Measurements from ENCODE around the gene ZDHHC6.

The ZDHHC6 gene

DNA sequence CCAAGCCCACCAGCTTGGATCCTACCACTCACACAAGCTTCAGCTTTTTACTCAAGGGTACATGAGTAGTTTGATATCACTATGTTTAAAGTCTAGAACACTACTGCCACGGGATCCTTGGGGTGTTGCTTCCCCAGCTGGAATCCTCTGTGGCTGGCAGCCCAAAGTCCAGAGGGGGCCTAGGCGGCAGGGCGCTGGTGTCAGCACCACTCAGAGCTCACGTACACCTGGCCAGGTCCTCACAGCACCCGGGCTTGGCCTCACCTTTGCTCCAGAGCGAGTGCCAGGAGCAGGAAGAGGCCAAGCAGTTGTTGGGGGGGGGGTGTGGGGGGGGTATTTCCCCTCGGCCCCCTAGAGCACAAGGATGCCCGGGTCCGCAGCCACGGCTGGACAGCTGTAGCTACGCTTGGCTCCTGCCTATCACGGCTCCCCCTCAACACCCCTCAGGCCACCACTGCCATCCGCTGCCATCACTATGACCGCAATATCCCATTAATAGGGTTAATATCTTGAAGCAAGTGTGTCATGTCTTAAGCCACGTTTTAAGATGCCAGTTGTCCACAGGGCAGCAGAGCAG lies 17.0 kb downstream of the ZDHHC6 start:
- DNase-seq (ENCODE audit: extremely low spot score): no peak
- ChIA-PET CTCF (interaction anchor here (1.1 to 1.2 kb wide), 3 partner anchors 17 to 114 kb away, joined by 3 to 4 read pairs (median 3); partner anchors contain the start of genes VTI1A and ZDHHC6), POLR2A (no interaction called here)
- TF ChIP-seq, protein P1, sequence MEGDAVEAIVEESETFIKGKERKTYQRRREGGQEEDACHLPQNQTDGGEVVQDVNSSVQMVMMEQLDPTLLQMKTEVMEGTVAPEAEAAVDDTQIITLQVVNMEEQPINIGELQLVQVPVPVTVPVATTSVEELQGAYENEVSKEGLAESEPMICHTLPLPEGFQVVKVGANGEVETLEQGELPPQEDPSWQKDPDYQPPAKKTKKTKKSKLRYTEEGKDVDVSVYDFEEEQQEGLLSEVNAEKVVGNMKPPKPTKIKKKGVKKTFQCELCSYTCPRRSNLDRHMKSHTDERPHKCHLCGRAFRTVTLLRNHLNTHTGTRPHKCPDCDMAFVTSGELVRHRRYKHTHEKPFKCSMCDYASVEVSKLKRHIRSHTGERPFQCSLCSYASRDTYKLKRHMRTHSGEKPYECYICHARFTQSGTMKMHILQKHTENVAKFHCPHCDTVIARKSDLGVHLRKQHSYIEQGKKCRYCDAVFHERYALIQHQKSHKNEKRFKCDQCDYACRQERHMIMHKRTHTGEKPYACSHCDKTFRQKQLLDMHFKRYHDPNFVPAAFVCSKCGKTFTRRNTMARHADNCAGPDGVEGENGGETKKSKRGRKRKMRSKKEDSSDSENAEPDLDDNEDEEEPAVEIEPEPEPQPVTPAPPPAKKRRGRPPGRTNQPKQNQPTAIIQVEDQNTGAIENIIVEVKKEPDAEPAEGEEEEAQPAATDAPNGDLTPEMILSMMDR (IDR thresholded peaks at IDR 0.05; ENCODE audit: control extremely low read depth, extremely low read depth, low read depth, missing control alignments): no peak

DNA sequence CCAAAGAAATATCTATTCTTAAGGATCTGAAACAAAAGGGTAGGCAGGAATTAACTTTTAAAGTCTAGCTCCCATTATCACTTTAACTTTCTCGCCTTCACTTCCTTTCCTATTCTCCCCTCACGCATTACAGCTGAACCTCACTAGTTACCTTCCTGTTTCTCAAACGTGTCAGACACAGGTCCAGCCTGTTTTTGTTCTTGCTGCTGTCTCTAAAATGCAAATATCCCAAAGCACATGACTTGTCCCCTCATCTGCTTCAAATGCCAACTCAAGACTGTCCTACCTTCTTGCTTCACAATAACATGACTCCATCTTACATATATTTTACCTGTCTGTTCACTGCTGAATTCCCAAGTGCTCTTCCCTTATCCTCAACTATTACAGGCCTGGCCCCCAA lies 17.6 kb downstream of the ZDHHC6 start:
- ChIA-PET CTCF (interaction anchor here (1.1 to 1.3 kb wide), 4 partner anchors 9 to 114 kb away, joined by 3 to 4 read pairs (median 3); partner anchors contain the start of genes VTI1A and ZDHHC6), POLR2A (no interaction called here)
- TF ChIP-seq, protein P1 (IDR thresholded peaks at IDR 0.05; ENCODE audit: control extremely low read depth, extremely low read depth, low read depth, missing control alignments): no peak
- no peak for DNase-seq (ENCODE audit: extremely low spot score)

DNA sequence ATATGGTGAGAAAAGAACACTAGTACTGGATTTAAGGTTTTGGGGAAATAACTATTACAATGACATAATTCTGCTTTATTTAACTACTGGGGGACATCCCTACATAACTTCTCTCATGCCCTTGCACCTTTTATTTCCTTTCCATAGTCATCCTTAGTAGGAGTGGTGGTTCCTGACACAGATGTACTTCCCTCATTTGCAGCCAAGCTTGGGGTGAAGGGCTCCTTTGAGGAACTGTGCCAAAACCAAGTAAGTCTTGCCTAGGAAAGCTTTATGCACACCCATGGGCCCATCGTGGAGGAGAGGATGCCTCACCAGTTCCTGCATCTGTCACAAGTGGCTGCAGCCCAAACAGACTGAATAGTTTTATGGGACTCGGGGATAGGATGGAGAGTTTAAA lies 20.6 kb downstream of the ZDHHC6 start:
- ChIA-PET CTCF (interaction anchor here (0.8 to 2.6 kb wide), 7 partner anchors 9 to 40 kb away, joined by 3 to 14 read pairs (median 3); no protein-coding TSS in a partner anchor), POLR2A (no interaction called here)
- no peak for DNase-seq (ENCODE audit: extremely low spot score)
- TF ChIP-seq, protein P1 (IDR thresholded peaks at IDR 0.05; ENCODE audit: control extremely low read depth, extremely low read depth, low read depth, missing control alignments): no peak

- TF ChIP-seq, protein P1 (IDR thresholded peaks at IDR 0.05; ENCODE audit: control extremely low read depth, extremely low read depth, low read depth, missing control alignments): no peak
- POLR2A ChIA-PET: no interaction called here
- no peak for DNase-seq (ENCODE audit: extremely low spot score)
- CTCF ChIA-PET: interaction anchor here (1.0 to 2.6 kb wide), 7 partner anchors 8 to 287 kb away, joined by 3 to 14 read pairs (median 6); no protein-coding TSS in a partner anchor
These were observed 22.1 kb downstream of the ZDHHC6 start for GRCh38 chr10:112424651-112425050.

DNA sequence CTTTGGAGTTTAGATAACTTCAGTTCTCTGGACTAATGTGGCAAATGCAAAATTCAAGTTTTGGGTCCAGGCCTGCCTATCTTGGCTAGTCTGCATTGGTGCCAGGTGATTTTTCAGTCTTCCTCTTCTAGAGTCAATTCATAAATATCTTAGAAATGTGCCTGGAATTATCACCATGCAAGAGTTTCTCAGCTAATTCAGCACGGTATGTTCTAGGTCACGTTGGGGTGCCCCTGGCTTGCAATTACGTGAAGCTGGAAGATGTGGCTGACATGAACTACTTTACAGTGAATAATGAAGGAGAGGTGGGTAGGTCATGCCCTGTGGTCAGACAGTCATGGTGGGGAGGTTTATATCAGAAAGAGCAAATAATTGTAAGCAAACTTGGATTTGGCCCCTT lies 25.0 kb downstream of the ZDHHC6 start:
- CTCF ChIA-PET: interaction anchor here (1.1 to 3.3 kb wide), 3 partner anchors 9 to 14 kb away, joined by 4 to 15 read pairs (median 7); no protein-coding TSS in a partner anchor
- TF ChIP-seq, protein P1 (IDR thresholded peaks at IDR 0.05; ENCODE audit: control extremely low read depth, extremely low read depth, low read depth, missing control alignments): no peak
- POLR2A ChIA-PET: no interaction called here
- DNase-seq (ENCODE audit: extremely low spot score): no peak

DNA sequence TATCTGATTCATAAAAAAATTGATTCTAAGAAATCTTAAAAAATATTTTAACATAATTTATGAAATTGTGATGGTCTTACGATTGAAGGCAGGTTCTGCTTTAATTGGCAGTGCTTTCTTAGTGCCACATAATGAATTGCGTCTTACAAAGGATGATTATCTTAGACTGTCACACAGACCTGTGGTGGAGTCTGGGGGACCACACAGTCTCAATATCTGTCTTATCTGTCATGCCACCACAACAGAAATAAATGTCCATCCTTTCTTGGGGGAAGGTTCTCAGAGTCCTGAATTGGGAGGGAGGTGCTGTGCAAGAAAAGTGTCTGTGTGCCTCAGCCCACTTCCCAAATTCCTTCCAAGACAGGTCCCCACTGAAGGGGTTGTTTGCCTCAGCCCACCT lies 34.0 kb downstream of the ZDHHC6 start:
- ChIA-PET CTCF (interaction anchor here (1.0 to 4.0 kb wide), 6 partner anchors 9 to 34 kb away, joined by 3 to 12 read pairs (median 4); partner anchors contain the start of gene ZDHHC6), POLR2A (no interaction called here)
- DNase-seq (ENCODE audit: extremely low spot score): no peak
- TF ChIP-seq, protein P1 (IDR thresholded peaks at IDR 0.05; ENCODE audit: control extremely low read depth, extremely low read depth, low read depth, missing control alignments): no peak
